ENCODE measurements around the gene TIMP1.
A peak's percentile ranks its signal among the peaks of the same experiment; 100 is the strongest.

Gene TIMP1

DNA sequence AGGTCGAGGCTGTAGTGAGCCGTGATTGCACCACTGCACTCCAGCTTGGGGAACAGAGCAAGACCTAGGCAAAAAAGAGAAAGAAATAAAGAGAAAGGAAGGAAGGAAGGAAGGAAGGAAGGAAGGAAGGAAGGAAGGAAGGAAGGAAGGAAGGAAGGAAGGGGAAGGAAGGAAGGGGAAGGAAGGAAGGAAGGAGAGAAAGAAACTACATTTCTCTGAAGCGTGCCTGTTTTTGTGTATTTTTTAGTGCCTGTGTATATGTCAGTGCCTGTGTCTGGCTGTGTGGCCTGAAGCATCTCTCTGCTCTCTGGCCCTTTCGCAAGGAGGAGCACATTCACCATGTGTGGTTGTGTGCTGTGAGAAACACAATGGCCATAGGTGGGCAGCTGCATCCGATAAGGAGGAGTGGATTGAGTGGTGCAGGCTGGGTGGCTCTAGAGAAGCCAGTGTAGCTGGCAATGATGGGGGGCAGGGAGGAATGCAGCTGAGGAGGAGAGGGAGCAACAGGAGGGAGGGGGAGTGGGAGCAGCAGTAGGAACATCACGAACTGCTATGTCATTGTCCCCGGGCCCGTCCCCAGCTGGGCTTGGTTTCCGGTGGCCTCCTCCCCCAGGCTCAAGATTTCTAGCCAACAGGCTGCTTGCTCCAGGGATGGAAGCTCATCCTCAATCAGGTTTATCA is 26.0 kb downstream of the TIMP1 start:
- no peak for DNase-seq

GRCh38 chrX:47610511-47610910 is 28.3 kb downstream of the TIMP1 start:
- DNase-seq = no peak

- no peak for DNase-seq
Measured at GRCh38 chrX:47611489-47611888, 29.3 kb downstream of the TIMP1 start.

DNA sequence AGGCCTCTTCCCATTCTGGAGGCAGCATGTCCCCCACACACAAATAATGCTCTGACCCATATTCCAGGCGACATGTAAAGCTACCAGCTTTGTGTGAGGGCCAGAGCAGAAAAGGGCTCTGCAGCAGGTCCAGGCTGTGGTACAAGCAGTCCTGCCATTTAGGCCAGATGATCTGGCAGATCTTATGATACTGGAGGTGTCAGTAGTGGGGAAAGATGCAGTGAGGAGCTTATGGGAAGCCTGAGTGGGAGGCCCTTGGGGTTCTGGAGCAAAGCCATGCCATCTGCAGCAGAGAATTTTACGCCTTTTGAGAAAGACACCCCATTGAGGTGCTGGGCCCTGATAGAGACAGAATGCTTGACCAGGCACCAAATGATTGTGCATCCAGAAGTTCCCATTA is 29.7 kb downstream of the TIMP1 start:
- no peak for DNase-seq

- DNase-seq = no peak
Measured at GRCh38 chrX:47612418-47612817, 30.2 kb downstream of the TIMP1 start.

DNA sequence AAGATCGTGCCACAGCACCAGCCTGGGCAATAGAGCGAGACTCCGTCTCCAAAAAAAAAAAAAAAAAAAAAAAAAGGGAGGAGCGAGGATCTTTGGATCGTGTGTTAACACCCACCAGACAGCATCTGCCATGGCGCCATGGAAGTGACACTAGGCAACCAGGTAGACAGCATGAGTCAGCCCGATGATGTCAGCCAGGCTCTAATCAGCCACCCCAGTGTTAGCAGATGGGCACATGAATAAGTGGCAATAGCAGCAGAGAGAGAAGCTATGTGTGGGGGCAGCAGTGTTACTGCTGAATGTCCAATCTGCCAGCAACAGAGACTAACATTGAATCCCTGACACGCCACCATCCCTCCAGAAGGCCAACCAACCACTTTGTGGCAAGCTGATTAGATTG is 30.8 kb downstream of the TIMP1 start:
- DNase-seq = no peak

GRCh38 chrX:47614618-47615017 is 32.4 kb downstream of the TIMP1 start:
- DNase-seq = no peak

DNA sequence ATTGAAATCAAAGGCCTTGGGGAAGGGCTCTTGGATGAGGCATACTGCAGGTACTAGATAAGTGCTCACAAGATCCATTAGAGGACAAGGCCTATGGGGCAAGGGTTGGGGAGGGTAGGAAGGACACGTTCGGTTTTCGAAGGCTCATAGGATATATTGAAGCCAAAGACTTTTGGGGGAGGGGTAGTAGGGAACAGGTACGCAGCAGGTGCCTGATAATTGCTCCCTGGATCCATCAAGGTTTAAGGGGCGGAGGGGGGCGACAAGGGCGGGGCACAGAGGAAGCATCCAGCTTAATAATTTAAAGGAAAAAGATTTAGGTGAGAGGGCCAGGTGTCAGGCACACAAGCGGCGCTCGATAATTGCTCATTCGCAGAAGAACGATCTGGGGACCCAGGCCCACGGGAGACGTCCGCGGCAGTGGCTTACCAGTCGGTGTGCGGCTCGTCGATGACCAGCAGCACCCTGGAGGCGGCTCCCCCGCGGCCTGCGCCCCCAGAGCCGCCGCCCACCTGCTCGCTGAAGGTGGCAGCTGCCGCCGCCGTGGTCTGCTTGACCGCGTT is 36.8 kb downstream of the TIMP1 start:
- DNase-seq = no peak

GRCh38 chrX:47619486-47620302 is 37.5 kb downstream of the TIMP1 start, which contains the start of gene SYN1:
SYN1 (minus strand) TSS chrX:47619857; CDS start chrX:47619728, 129 bp downstream.
- DNase-seq = peak; percentile 70

DNA sequence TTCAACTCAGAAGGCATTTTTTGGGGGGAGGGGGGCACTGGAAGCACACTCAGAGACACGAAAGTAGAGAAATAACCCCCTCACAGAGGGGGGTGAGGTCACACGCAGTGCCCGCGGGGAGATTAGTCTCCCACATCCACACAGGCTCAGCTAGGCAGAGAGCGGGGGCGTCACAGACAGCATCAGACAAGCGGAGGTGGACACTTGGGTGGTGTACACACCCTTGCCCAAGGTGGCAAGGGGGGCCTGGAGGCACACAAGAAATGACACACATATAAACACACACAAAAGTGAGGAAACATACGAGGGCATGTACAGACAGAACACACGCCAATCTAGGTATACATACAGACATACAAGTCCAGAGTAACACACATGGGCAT is 38.1 kb downstream of the TIMP1 start:
- DNase-seq = no peak

DNA sequence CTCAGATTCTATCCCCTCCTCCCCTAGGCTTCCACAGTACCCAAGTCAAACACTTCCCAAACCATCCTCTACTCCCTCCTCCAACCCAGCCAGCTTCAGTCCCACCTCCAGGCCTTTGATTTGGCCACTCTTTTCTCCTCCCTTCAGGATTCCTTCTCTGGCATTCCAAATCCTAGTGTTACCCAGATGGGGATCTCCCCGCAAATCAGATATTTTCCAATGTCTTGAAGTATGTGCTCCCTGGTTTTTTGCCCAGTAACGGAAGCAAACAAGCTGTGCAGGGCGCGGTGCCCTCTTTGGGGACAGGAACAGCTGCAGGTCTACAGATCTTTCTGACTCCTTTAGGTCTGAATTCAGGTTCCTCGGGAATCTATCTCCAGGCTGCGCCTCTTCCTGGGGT is 39.6 kb downstream of the TIMP1 start:
- no peak for DNase-seq

GRCh38 chrX:47623540-47624027 is 41.3 kb downstream of the TIMP1 start:
- peak; percentile 35 for DNase-seq

- DNase-seq = no peak
Measured at GRCh38 chrX:47625365-47625764, 43.1 kb downstream of the TIMP1 start.

DNA sequence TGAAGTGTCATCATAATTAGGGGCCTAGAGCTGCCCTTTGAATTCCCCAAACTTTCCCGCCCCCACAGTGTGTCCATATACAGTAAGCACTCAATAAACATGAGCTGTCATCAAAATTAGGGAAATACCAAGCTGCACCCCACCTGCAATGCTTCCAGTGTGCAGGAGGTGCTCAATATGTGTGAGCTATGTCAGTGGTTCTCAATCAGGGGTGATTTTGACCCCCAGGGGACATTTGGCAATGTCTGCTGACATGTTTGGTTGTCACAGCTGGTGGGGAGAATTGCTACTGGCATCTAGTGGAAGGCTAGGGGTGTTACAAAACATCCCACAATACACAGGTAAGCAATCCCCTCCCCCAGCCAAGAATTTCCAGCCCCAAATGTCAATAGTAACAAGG is 46.7 kb downstream of the TIMP1 start:
- DNase-seq = no peak

GRCh38 chrX:47629419-47630200 is 47.4 kb downstream of the TIMP1 start, which contains the start of gene CFP:
CFP (minus strand) TSS chrX:47629930; CDS start chrX:47629844, 86 bp downstream.
- DNase-seq = no peak

DNA sequence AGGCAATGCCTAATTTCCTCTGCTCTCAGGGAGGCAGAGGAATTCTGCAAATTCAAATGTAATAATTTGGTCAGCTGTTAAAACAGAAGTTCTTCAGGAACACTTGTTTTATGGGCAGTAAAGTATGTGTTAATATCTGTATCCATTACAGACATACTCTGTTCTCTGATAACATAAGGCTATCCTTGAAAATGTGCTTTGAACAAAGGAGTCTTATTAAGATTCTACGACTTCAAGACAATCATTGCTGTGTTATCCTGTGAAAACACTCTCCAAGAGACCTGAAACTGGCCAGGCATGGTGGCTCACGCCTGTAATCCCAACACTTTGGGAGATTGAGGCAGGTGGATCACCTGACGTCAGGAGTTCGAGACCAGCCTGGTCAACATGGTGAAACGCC is 49.4 kb downstream of the TIMP1 start:
- no peak for DNase-seq

- no peak for DNase-seq
Measured at GRCh38 chrX:47632666-47633065, 50.4 kb downstream of the TIMP1 start.

DNA sequence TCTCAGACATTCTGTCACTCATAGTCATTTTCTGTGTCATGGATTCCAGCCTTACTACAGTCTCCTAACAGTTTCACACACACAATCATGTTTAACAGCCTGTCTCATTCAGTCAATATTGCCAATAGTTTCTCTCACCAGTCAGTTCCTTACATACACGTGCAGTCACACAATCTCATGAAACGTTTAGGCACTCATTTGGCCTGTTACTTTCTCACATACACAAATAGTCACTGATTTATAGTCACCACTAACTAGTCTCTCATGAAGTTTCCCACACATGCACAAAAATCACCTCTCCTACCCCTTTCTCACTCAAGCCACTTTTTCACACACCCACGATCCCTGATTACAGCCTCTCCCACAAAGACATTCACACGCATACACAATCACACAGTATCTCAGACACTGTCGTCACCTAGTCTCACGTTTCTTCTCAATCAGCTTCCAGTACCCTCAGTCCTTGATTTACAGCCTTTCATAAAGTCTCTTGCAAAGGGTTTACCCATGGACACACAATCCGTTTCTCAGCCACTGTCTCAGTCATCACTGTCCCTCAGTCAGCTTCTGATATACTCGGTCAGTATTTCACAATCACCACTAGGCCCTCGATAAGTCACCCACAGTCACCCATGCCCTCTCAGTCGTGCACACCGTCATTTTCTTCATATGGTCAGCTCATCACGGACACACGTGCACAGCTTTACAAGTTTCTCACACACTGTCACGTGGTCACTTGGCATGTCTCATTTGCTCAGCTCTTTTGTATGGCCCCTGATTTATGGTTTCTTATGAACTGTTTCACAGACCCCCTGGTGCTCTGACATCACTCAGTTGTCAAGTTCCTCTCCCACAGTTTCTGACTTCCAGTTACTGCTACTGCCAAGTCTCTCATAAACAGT is 51.7 kb downstream of the TIMP1 start:
- no peak for DNase-seq

GRCh38 chrX:47634871-47635575 is 52.8 kb downstream of the TIMP1 start:
- DNase-seq = no peak
